CD4-positive, alpha-beta T cell treated with Interleukin-17A for 4 hours (primary cell): Measurements from ENCODE around the gene HS3ST4.
"Not testable (repeated sequence)": the region's sequence is repeated elsewhere in the genome, so short reads cannot be mapped to it uniquely, and the experiment has no call there.

Experiments
- DNase-seq: peaks from one replicate; pipeline ENCODE4 v3.0.0-alpha.2; 2020; ENCODE audit warnings: mixed read lengths

HS3ST4 gene

DNA sequence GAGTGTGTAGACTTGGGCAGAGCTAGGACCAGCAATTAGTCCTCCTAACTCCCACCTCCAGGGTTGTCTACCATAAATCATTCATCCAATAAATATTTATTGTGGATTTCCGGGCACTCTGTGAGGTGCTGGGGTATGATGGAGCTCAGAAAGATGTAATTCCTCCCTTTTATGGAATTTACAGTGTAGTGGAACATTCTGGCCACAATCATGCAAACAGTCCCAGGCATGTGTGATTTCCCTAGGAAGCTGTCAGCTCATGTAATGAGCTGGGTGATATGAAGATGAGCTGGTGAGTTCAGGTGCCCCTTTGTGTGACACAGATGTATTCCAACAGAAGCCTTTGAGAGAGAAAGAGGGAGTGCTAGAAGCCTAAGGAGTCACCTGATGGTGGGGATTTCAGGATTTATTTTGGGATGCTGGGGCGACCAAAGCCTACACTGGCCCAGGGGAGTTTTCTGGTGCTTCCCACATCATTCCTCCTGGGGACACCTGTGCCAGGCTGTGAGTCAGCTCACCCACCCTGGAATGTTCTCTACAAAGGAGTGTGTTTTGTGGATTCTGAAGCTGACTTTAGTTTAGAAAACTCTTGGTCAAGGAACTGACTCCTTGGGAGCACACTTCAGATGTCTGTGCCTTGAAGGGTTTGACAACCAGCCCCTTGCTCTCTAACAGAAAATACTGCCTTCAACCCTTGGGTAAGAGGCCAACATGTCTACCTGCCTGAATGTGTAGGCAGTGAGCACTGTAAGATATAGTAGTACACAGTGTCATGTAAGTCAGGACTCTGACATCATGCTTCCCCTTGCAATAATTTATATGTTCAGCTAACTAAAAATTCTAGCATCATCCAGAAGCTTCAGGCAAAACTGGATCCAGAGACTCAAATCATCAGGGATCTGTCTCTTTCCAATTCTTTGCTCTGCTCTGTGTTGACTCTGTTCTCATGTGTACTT is 42.9 kb downstream of the HS3ST4 start:
- DNase-seq: no peak

DNA sequence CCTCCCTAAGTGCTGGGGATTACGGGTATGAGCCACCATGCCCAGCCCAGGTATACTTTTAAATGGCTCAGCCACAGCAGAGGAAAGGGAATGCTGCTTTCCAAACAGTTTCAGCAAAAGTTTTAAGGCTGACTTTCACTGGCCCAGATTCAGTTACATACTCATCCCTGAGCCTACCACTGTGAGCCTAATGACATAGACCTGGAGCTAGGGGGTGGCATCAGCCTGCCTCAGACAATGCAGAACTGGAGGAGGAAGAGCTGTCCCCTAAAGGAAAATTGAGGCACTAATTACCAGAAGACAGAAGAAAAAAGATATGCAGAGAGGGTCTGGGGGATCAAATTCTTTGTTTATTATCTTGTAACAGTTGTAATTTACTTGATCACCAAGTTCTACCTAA is 43.9 kb downstream of the HS3ST4 start:
- no peak for DNase-seq

GRCh38 chr16:25747160-25747758 is 55.5 kb downstream of the HS3ST4 start:
- DNase-seq: no peak

GRCh38 chr16:25748092-25748654 is 56.4 kb downstream of the HS3ST4 start:
- no peak for DNase-seq

GRCh38 chr16:25750488-25751216 is 58.9 kb downstream of the HS3ST4 start:
- no peak for DNase-seq

DNA sequence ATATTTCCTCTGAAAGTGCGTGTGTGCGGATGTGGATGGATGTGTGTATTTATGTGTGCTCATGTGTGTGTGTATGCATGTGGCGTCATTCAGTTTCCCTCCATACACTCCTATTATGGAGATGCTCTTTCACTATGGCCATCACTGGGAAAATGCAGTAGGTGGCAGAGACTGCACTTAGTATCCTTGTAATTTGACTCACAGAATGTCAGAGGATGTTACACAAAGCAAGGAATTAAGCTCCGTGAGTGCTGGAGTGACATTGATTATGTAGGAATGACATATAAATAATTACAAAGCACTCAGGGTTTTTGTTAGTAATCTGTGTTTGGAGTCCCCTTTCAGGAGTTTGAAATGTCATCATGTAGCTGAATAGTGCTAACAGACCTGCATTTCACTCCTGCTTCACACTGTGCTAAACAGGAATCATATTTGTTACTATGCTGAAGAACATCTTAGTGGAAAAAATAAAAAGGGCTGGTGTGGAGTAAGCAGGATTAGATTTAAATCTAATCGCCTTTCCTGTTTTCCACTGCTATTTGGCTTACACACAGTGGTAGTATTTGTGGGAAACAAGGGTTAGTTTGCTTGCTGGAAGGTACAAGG is 59.6 kb downstream of the HS3ST4 start:
- DNase-seq: no peak

DNA sequence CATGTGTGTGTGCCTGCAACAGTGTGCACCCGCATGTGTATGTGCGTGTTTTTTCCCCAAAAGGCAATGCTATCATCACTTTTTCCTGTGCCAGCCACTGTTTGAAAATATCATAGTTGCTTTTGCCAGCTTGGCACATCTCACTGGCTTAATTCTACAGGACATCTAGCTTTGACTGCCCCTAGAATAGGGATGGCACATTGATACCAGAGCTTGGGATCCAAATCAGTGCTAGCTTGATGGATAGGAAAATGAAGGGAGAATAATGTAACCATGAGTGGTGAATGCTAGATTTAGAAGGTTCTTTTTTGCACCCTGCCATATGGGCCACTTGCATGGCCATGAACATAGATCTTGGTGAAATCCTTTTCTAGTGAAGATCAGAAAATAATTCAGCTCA is 72.7 kb downstream of the HS3ST4 start:
- no peak for DNase-seq

DNA sequence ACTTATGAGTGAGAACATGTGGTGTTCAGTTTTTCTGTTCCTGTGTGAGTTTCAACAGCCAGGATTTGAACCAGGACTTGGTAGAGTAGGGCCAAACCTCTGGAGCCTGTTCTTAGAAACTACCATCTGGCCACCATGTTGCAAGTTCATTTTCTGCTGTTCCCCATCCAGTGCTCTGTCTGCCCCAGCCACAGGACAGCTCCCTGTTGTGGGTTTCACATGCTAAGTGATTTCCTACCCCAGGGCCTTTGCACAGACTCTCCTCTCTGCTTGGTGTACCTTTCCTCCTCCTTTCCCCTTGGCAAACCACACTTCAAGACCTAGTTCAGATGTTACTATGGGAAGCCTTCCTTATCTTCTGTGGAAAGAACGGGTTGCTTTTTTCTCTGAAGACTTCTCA is 79.5 kb downstream of the HS3ST4 start:
- DNase-seq: no peak

DNA sequence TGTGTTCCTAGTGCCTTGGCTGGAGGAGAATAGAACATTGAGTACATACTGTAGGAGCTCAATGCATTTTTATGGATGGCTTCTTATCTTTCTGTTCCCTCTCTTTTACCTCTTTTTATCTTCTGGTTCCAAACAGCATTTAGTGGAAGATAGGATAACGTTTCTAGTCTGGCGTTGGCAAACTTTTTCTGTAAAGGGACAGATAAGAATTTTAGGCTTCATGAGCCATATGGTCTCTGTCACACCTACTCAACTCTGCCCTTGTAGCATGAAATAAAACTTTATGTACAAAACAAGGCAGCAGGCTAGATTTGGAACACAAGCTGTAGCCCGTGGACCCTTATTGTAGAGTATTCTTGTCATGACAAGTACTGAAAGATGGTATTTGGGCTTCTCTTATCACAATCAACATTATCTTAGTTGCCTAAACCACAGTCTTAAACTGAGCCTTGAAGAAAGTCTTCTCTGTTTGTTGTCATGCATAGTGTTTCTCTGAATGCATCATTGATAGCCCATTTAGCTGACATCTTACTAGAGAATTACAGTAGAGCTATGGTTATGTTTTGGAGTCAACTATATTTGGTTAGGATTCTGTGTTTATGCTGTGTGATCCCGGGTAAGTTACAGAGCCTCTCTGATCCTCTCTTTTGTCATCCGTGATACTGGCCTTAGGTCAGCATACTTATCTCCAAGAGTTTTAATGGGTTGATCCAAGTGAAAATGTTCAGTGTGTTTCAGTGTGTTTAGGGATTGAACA is 80.2 kb downstream of the HS3ST4 start:
- DNase-seq: no peak

DNA sequence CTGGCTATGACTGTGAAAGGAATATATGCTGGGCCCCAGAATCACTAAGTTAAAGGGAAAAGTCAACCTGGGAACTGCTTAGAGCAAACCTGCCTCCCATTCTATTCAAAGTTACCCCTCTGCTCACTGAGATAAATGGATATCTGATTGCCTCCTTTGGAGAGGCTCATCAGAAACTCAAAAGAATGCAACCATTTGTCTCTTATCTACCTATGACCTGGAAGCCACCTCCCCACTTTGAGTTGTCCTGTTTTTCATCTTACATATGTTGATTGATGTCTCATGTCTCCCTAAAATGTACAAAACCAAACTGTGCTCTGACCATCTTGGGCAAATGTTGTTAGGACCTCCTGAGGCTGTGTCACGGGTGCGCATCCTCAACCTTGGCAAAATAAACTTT is 84.5 kb downstream of the HS3ST4 start:
- not testable (repeated sequence) for DNase-seq

- DNase-seq: no peak
Measured at GRCh38 chr16:25783226-25783625, 91.5 kb downstream of the HS3ST4 start.

DNA sequence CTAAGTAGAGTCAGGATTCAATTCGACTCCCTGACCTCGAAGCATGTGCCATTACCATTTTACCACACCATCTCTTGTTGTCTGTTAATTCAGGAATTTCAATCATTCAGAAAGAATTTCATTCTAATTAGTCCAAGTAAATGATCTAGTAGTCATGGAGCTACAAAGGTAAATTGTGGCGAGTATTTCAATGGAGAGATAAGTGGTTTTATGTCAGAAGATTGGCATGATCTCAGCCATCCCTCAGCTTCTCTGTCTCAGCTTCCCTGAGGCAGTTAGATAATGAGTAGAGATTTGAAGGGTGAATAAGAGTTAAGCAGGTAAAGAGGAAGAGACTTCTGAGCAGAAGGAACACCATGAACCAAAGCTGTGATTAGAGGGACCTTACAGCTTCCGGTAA is 93.6 kb downstream of the HS3ST4 start:
- DNase-seq: no peak

DNA sequence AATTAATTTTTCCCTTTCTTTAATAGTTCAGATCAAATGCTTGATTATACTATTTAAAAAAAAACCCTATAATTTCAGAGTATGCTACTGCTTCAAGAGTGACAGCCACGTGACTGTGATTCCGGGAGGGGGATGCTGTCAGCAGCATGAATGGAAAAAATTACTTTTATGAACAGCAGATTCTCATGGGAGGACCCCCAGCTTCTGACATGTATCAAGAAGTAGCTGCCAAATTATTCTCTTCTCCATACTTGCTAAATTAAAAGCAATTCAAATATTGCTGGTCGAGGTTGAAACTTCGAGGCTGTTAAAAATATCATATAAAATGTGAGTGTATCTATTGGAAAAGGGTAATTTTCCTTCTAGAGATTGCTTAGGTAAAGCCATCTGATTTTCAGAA is 95.0 kb downstream of the HS3ST4 start:
- no peak for DNase-seq

- DNase-seq: no peak
Measured at GRCh38 chr16:25788637-25789036, 96.9 kb downstream of the HS3ST4 start.

GRCh38 chr16:25796239-25796638 is 104.5 kb downstream of the HS3ST4 start:
- no peak for DNase-seq

DNA sequence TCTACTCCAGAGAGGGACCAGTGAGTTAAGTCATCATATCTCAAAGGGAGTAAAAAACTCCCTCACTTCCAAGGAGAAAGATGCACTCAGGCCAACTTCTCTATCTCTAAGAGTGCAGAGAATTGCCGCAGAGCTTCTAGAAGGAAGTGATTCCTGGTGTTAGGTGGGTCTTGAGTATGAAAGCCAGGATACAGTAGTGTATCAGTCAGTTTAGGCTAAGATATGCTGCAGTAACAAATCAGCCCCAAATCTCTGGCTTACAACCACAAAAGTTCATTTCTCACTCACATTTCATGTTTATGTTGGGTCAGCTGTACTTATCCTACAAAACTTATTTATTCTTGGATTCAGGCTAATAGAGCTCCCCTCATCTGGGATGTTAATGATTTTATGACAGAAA is 106.3 kb downstream of the HS3ST4 start:
- no peak for DNase-seq

GRCh38 chr16:25799816-25800215 is 108.1 kb downstream of the HS3ST4 start:
- no peak for DNase-seq

- DNase-seq: no peak
Measured at GRCh38 chr16:25812215-25812614, 120.5 kb downstream of the HS3ST4 start.

DNA sequence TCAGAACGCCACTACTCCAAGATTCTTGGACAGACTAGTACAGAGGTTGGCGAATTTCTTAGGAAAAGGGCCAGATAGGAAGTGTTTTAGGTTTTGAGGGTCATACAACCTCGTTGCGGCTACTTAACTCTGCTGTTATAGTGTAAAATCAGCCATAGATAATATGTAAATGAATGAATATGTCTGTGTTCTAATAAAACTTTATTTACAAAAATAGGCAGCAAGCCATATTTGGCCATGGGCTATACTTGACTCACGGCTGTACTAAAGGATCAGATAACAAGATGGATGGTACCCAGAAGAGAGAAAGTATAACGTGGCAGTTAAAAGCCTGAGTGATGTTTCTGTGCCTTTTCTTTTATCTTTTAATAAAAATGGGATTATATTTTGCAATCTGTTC is 125.5 kb downstream of the HS3ST4 start:
- no peak for DNase-seq

DNA sequence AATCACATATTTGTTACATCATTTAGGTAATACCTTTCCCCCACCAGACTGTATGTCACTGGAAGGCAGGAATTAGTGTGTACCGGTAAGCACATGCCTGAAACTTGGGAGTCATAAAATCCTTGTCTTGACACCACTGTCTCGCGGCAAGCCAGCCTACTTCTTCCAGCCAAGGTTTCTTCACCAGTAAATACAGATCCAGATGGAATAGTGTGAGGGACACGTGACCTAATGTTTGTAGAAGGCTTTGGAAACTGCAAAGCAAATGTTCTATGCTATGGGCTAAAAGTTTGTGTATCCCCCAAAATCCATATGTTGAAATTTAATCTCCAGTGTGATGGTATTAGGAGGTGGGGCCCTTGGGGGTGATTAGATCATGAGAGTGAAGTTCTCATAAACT is 126.1 kb downstream of the HS3ST4 start:
- no peak for DNase-seq

GRCh38 chr16:25823891-25824290 is 132.1 kb downstream of the HS3ST4 start:
- no peak for DNase-seq

DNA sequence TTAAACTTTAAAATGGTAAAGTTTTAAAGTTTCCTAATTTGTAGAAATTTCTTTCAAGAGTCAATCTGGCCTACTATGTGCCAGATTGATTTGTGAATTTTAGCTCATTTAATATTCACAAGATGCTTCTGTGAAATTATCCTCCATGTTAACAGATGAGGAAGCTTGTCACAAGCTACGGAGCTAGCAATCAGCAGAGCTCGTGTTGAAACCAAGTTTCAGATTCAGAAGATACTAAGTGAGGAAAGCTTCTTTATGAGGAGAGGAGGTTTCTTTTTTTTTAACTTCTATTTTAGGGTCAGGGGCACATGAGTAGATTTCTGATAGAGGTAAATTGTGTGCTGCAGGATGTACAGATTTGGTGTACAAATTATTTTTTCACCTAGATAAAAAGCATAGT is 135.9 kb downstream of the HS3ST4 start:
- no peak for DNase-seq
